ENCODE results near the gene LRIG3. TPM values are rescaled to one million over a fixed set of nuclear protein-coding genes. Genes with fewer than 3 reads are reported as not detected.

Gene LRIG3
- polyA plus RNA-seq, 1 donor from 2014 or later, result 0.22 TPM

DNA sequence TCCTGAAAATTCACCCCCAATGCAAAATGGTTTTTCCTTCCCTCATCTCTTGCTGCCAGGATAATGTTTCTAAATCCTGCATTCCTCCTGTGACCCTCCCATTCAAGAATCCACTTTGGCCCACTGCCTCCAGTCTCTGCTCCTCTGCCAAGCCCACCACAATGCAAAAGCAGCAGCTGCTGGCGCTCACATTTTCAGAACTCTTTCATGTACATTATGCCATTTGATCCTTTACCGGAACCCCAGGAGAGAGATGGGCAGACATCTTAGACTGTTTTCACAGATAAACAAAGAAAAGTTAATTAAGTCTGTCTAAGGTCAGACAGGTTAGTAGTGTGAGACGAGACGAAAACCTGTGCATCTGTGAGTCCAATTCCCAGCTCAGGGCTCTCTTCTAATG is 12.9 kb downstream of the LRIG3 start:
- TF ChIP-seq MXI1 (conservative IDR thresholded peaks at IDR 0.05; ENCODE audit: poor library complexity, severe bottlenecking) (no peak), POLR2AphosphoS5 (IDR thresholded peaks at IDR 0.05) (no peak), TAF1 (IDR thresholded peaks at IDR 0.05; ENCODE audit: low read depth) (no peak), EZH2 (IDR thresholded peaks at IDR 0.05; ENCODE audit: borderline replicate concordance, insufficient read depth, low read length, poor library complexity, severe bottlenecking) (no peak), SMC3 (conservative IDR thresholded peaks at IDR 0.05; ENCODE audit: poor library complexity) (no peak), EP300 (conservative IDR thresholded peaks at IDR 0.05; ENCODE audit: poor library complexity, severe bottlenecking) (no peak), RAD21 (conservative IDR thresholded peaks at IDR 0.05) (no peak)
- TF ChIP-seq, protein P1, sequence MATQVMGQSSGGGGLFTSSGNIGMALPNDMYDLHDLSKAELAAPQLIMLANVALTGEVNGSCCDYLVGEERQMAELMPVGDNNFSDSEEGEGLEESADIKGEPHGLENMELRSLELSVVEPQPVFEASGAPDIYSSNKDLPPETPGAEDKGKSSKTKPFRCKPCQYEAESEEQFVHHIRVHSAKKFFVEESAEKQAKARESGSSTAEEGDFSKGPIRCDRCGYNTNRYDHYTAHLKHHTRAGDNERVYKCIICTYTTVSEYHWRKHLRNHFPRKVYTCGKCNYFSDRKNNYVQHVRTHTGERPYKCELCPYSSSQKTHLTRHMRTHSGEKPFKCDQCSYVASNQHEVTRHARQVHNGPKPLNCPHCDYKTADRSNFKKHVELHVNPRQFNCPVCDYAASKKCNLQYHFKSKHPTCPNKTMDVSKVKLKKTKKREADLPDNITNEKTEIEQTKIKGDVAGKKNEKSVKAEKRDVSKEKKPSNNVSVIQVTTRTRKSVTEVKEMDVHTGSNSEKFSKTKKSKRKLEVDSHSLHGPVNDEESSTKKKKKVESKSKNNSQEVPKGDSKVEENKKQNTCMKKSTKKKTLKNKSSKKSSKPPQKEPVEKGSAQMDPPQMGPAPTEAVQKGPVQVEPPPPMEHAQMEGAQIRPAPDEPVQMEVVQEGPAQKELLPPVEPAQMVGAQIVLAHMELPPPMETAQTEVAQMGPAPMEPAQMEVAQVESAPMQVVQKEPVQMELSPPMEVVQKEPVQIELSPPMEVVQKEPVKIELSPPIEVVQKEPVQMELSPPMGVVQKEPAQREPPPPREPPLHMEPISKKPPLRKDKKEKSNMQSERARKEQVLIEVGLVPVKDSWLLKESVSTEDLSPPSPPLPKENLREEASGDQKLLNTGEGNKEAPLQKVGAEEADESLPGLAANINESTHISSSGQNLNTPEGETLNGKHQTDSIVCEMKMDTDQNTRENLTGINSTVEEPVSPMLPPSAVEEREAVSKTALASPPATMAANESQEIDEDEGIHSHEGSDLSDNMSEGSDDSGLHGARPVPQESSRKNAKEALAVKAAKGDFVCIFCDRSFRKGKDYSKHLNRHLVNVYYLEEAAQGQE (IDR thresholded peaks at IDR 0.05; ENCODE audit: borderline replicate concordance), result no peak
- TF ChIP-seq, protein P2, sequence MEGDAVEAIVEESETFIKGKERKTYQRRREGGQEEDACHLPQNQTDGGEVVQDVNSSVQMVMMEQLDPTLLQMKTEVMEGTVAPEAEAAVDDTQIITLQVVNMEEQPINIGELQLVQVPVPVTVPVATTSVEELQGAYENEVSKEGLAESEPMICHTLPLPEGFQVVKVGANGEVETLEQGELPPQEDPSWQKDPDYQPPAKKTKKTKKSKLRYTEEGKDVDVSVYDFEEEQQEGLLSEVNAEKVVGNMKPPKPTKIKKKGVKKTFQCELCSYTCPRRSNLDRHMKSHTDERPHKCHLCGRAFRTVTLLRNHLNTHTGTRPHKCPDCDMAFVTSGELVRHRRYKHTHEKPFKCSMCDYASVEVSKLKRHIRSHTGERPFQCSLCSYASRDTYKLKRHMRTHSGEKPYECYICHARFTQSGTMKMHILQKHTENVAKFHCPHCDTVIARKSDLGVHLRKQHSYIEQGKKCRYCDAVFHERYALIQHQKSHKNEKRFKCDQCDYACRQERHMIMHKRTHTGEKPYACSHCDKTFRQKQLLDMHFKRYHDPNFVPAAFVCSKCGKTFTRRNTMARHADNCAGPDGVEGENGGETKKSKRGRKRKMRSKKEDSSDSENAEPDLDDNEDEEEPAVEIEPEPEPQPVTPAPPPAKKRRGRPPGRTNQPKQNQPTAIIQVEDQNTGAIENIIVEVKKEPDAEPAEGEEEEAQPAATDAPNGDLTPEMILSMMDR (IDR thresholded peaks at IDR 0.05; ENCODE audit: poor library complexity, severe bottlenecking), result no peak
- no peak overlapping the region for H2AFZ ChIP-seq (ENCODE audit: low read depth, low read length)
- H3K79me2 ChIP-seq (replicated peaks; ENCODE audit: insufficient read depth, low read length), result no peaks in the 10 kb centered on the region
- H3K9me3 ChIP-seq (ENCODE audit: low read length), result no peaks in the 10 kb centered on the region
- no peak overlapping the region for H3K4me3 ChIP-seq (ENCODE audit: low read length)
- H3K27ac ChIP-seq (ENCODE audit: low read length), result no peak overlapping the region
- H3K36me3 ChIP-seq (ENCODE audit: insufficient read depth, low read length), result no peaks in the 10 kb centered on the region
- H3K27me3 ChIP-seq (ENCODE audit: insufficient read depth, low read depth, low read length), result no peaks in the 10 kb centered on the region
- no peak overlapping the region for H3K9ac ChIP-seq (ENCODE audit: low read length)
- H3K4me2 ChIP-seq (ENCODE audit: low read length), result no peak overlapping the region
- no peaks in the 10 kb centered on the region for H3K9me2 ChIP-seq (ENCODE audit: insufficient read depth, low read length)
- H4K20me1 ChIP-seq (ENCODE audit: insufficient read depth), result no peaks in the 10 kb centered on the region
- no peaks in the 10 kb centered on the region for H3F3A ChIP-seq (ENCODE audit: insufficient read depth, low read length, poor library complexity, severe bottlenecking)

DNA sequence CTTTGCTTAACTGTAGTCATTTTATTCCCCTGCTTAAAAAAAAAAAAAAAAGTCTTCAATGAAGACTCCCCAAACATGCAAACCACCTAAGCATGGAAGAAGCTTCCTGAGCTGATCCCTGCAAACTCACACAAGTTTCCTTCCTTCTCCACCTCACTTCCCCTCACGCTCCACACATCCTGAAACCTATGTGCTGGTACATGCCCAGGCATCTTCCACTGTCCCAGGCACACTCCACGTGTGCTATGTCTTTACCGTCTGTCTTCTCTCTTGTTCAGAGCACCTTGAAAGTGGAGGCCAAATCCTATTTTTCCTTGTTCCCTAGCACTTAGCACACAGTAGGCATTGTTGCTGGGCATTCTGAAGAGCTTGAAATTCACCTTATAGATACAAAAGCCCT is 13.4 kb downstream of the LRIG3 start:
- H3K27ac ChIP-seq (ENCODE audit: low read length), result no peak overlapping the region
- TF ChIP-seq EZH2 (IDR thresholded peaks at IDR 0.05; ENCODE audit: borderline replicate concordance, insufficient read depth, low read length, poor library complexity, severe bottlenecking) (no peak), POLR2AphosphoS5 (IDR thresholded peaks at IDR 0.05) (no peak), MXI1 (conservative IDR thresholded peaks at IDR 0.05; ENCODE audit: poor library complexity, severe bottlenecking) (no peak), EP300 (conservative IDR thresholded peaks at IDR 0.05; ENCODE audit: poor library complexity, severe bottlenecking) (no peak)
- TF ChIP-seq, protein P1 (IDR thresholded peaks at IDR 0.05; ENCODE audit: borderline replicate concordance), result no peak
- no peaks in the 10 kb centered on the region for H3K9me2 ChIP-seq (ENCODE audit: insufficient read depth, low read length)
- no peaks in the 10 kb centered on the region for H3K27me3 ChIP-seq (ENCODE audit: insufficient read depth, low read depth, low read length)
- H4K20me1 ChIP-seq (ENCODE audit: insufficient read depth), result no peaks in the 10 kb centered on the region
- H3F3A ChIP-seq (ENCODE audit: insufficient read depth, low read length, poor library complexity, severe bottlenecking), result no peaks in the 10 kb centered on the region
- no peaks in the 10 kb centered on the region for H3K36me3 ChIP-seq (ENCODE audit: insufficient read depth, low read length)
- H3K9ac ChIP-seq (ENCODE audit: low read length), result no peak overlapping the region
- H3K4me2 ChIP-seq (ENCODE audit: low read length), result no peak overlapping the region
- H3K79me2 ChIP-seq (replicated peaks; ENCODE audit: insufficient read depth, low read length), result no peaks in the 10 kb centered on the region
- no peak overlapping the region for H3K4me3 ChIP-seq (ENCODE audit: low read length)
- H3K9me3 ChIP-seq (ENCODE audit: low read length), result no peaks in the 10 kb centered on the region
- no peak overlapping the region for H2AFZ ChIP-seq (ENCODE audit: low read depth, low read length)
